Measurements from ENCODE around the gene OR51D1. TPM values are rescaled to one million over a fixed set of nuclear protein-coding genes. Genes with fewer than 3 reads are reported as not detected.
A peak's percentile ranks its signal among the peaks of the same experiment; 100 is the strongest.

OR51D1 gene
- not detected in 2 replicates for total RNA-seq

GRCh38 chr11:4636962-4637661 is at the start of gene OR51D1:
Gene OR51D1, plus strand, starts transcription at chr11:4637477. Its CDS starts 2,314 bp downstream, at chr11:4639791.
- Histone ChIP-seq H3K4me3 (ENCODE audit: low read depth, low read length) (no peak within 1 kb of the TSS), H3K36me3 (ENCODE audit: control insufficient read depth, insufficient read depth, low read length) (no peaks in the 10 kb centered on the region), H3K27me3 (ENCODE audit: control insufficient read depth, insufficient read depth, low read length) (no peaks in the 10 kb centered on the region)
- DNase-seq (ENCODE audit: low read depth), result no peak
- peak; percentile 93 for TF ChIP-seq CTCF (IDR thresholded peaks at IDR 0.05; ENCODE audit: insufficient read depth, low read length, poor library complexity, severe bottlenecking)

GRCh38 chr11:4589017-4589416 is 48.3 kb upstream of the OR51D1 start:
- no peak overlapping the region for H3K4me3 ChIP-seq (ENCODE audit: low read depth, low read length)
- DNase-seq (ENCODE audit: low read depth), result no peak
- no peaks in the 10 kb centered on the region for H3K36me3 ChIP-seq (ENCODE audit: control insufficient read depth, insufficient read depth, low read length)
- no peaks in the 10 kb centered on the region for H3K27me3 ChIP-seq (ENCODE audit: control insufficient read depth, insufficient read depth, low read length)
- no peak for TF ChIP-seq CTCF (IDR thresholded peaks at IDR 0.05; ENCODE audit: insufficient read depth, low read length, poor library complexity, severe bottlenecking)

GRCh38 chr11:4593739-4594138 is 43.5 kb upstream of the OR51D1 start, which contains the start of gene OR52I1:
Gene OR52I1, plus strand, starts transcription at chr11:4594039. Its CDS starts 0 bp downstream, at chr11:4594039.
- no peak within 1 kb of the TSS for H3K4me3 ChIP-seq (ENCODE audit: low read depth, low read length)
- no peaks in the 10 kb centered on the region for H3K36me3 ChIP-seq (ENCODE audit: control insufficient read depth, insufficient read depth, low read length)
- H3K27me3 ChIP-seq (ENCODE audit: control insufficient read depth, insufficient read depth, low read length), result no peaks in the 10 kb centered on the region
- no peak for TF ChIP-seq CTCF (IDR thresholded peaks at IDR 0.05; ENCODE audit: insufficient read depth, low read length, poor library complexity, severe bottlenecking)
- no peak for DNase-seq (ENCODE audit: low read depth)

GRCh38 chr11:4605057-4605456 is 32.2 kb upstream of the OR51D1 start:
- no peak overlapping the region for H3K4me3 ChIP-seq (ENCODE audit: low read depth, low read length)
- H3K36me3 ChIP-seq (ENCODE audit: control insufficient read depth, insufficient read depth, low read length), result peaks cover 2% of the 10 kb centered on the region
- no peaks in the 10 kb centered on the region for H3K27me3 ChIP-seq (ENCODE audit: control insufficient read depth, insufficient read depth, low read length)
- no peak for DNase-seq (ENCODE audit: low read depth)
- no peak for TF ChIP-seq CTCF (IDR thresholded peaks at IDR 0.05; ENCODE audit: insufficient read depth, low read length, poor library complexity, severe bottlenecking)

DNA sequence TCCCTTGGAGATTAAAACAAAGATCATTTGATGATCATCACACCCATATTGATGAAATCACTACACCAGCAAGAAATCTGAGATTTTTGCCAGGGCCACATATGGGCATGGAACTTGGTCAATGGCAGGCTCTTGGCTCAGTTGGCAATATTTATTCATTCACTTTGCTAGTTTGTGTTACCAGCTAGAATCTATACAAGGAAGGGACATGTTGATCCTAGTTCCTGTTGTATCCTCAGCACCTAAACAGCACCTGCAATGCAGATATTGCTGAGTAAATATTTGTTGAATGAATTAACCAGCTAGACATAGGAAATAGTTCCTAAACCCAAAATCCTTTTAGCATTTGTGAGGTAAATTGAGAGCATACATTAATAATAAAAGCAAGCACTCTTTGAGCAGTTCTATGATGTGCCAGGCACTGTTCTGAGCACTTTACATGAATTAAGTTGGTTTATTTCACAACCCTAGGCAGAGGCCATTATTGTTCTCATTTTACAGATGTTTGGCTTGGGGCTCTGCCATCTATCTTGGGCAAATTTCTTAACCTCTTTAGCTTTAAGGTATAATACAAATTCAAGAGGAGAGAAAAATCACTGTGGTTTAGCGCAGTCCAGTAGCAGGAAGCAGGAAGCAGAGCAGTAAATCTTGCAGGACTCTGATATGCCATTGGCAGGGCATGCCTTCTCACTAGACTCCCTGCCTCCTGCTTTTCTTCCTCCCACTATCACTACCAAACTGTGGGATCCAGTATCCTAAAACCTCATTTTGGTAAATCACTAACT is 30.9 kb upstream of the OR51D1 start:
- no peak for TF ChIP-seq CTCF (IDR thresholded peaks at IDR 0.05; ENCODE audit: insufficient read depth, low read length, poor library complexity, severe bottlenecking)
- Histone ChIP-seq H3K36me3 (ENCODE audit: control insufficient read depth, insufficient read depth, low read length) (no peaks in the 10 kb centered on the region), H3K4me3 (ENCODE audit: low read depth, low read length) (peak overlapping the region; percentile 70), H3K27me3 (ENCODE audit: control insufficient read depth, insufficient read depth, low read length) (no peaks in the 10 kb centered on the region)
- peak; percentile 1 for DNase-seq (ENCODE audit: low read depth)
